Ovary (tissue), 9 donors: ENCODE measurements around the gene ASIC2. TPM values are rescaled to one million over a fixed set of nuclear protein-coding genes. Genes with fewer than 3 reads are reported as not detected.

ENCODE experiments used
- DNase-seq, 5 donors: peaks; one replicate each; pipeline ENCODE4 v3.0.0-alpha.2; 2019 to 2020
- H3K27ac ChIP-seq, 2 donors: fragments of 200-600 bp; one replicate each; pipeline versions ENCODE4 v1.5.1 to v1.8.0; 2019 to 2022
- H3K27me3 ChIP-seq: fragments of 200-600 bp; one replicate; pipeline ENCODE4 v1.8.0; 2022
- H3K36me3 ChIP-seq: fragments of 200-600 bp; sonication (generic); one replicate; pipeline ENCODE4 v1.5.1; 2019
- H3K4me1 ChIP-seq: one replicate; pipeline ENCODE4 v1.8.1; 2013; ENCODE audit warnings: mild to moderate bottlenecking, moderate library complexity; ENCODE audit not compliant: insufficient read depth
- H3K4me3 ChIP-seq: fragments of 200-600 bp; sonication (generic); one replicate; pipeline ENCODE4 v1.5.1; 2017
- H3K9me3 ChIP-seq, 2 donors: fragments of 200-600 bp in 1 of 2; sonication (generic) in 1 of 2; one replicate each; pipeline versions ENCODE4 v1.5.1 to v1.8.1; 2013 to 2019; ENCODE audit warnings: mild to moderate bottlenecking in 1 of 2, moderate library complexity in 1 of 2
- EP300 ChIP-seq: sonication (generic); formaldehyde crosslinking; IDR thresholded peaks from one replicate; pipeline ENCODE4 v1.6.1; 2017; ENCODE audit warnings: antibody characterized with exemption
- POLR2A ChIP-seq: fragments of 450-650 bp; IDR thresholded peaks from one replicate; pipeline ENCODE4 v1.6.1; 2017; ENCODE audit warnings: antibody characterized with exemption, mild to moderate bottlenecking, moderate library complexity
- WGBS, 3 donors: extraction: QIAGEN DNeasy Blood & Tissue Kit in 1 of 3; methylation state at CpG; one replicate each; pipeline versions ENCODE4 v1.1.5 to v1.1.7; 2013 to 2017; 5-methylcytosine and 5-hydroxymethylcytosine counted together
- intact Hi-C, 4 donors: fragments of 100-400 bp; cut with DNase I; formaldehyde crosslinking; loops; one replicate each; pipeline versions ENCODE4 v1.11.0 to v1.15.1; 2022 to 2023
- polyA plus RNA-seq, 2 donors: library from polyadenylated mRNA; stranded (reverse); fragments of 200-250 nt in 1 of 2; fragments of 350-450 nt in 1 of 2; fragmentation: Illumina TruSeq in 1 of 2; extraction: RNeasy Lipid Tissue Mini Kit (QIAGEN cat#74804) in 1 of 2; gene quantifications; one replicate each; pipeline ENCODE4 v1.2.3, GENCODE V29; 2013 to 2014
- total RNA-seq, 7 donors: library from RNA; depleted of rRNA in 2 of 7; stranded (reverse); fragments of >200 nt in 2 of 7; fragmentation: NEBNext Ultra II Directional in 3 of 7; extraction: Animal tissue kit (Norgen Biotek cat#: 25700) in 3 of 7; gene quantifications; one replicate each; pipeline versions ENCODE4 v1.1.0 to v1.2.4, GENCODE V29; 2016 to 2023
- TF ChIP-seq, protein P1 (sequence below), 3 donors: fragments of 450-650 bp in 2 of 3; fragments of 200-600 bp in 1 of 3; IDR thresholded peaks; one replicate each; pipeline versions ENCODE4 v1.5.1 to v1.8.0; 2016 to 2022; ENCODE audit warnings: antibody characterized with exemption in 3 of 3, mild to moderate bottlenecking in 1 of 3
- donor health status: DM: no; HTN: no; CAD: no; lungs with moderate emphysema.
- donor health status: DM: no; HTN: no; CAD: no.
- donor health status: Bipolar disorder and iron deficiency.
- donor health status: DM: yes; HTN: yes; CAD: no.
- donor health status: DM: no; HTN: no; CAD: no.
- donor health status: DM: yes; HTN: yes; CAD: no.

The ASIC2 gene
- total and polyA plus RNA-seq, 9 donors: 0.04 to 1.3 (median 0.24) TPM; not detected in 2

DNA sequence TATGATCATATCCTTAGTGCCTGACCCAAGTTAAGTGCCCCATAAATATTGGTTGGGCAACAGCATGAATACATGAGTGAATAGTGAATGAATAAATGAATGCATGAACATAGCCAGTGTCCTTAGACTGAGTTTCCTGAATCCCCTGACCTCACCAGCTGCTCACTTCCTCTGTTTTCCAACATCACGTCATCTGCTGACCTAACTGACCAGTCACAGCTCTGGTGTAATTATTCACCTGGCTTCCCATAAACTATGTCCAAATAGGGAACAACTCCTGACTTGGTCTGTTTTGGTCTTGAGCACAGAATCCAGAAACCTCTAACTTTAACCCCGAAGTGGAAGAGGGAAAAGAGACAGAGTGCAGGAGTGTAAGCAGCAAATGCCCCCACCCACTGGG, 83.4 kb downstream of the ASIC2 start:
- no peaks in the 10 kb centered on the region for H3K36me3 ChIP-seq
- DNase-seq: no peak
- intact Hi-C loops: no loop called here
- no peaks in the 10 kb centered on the region for H3K4me1 ChIP-seq
- H3K27me3 ChIP-seq: no peaks in the 10 kb centered on the region
- no peaks in the 10 kb centered on the region for H3K9me3 ChIP-seq
- H3K27ac ChIP-seq: no peak overlapping the region
- no peak for TF ChIP-seq EP300
- TF ChIP-seq, protein P1, sequence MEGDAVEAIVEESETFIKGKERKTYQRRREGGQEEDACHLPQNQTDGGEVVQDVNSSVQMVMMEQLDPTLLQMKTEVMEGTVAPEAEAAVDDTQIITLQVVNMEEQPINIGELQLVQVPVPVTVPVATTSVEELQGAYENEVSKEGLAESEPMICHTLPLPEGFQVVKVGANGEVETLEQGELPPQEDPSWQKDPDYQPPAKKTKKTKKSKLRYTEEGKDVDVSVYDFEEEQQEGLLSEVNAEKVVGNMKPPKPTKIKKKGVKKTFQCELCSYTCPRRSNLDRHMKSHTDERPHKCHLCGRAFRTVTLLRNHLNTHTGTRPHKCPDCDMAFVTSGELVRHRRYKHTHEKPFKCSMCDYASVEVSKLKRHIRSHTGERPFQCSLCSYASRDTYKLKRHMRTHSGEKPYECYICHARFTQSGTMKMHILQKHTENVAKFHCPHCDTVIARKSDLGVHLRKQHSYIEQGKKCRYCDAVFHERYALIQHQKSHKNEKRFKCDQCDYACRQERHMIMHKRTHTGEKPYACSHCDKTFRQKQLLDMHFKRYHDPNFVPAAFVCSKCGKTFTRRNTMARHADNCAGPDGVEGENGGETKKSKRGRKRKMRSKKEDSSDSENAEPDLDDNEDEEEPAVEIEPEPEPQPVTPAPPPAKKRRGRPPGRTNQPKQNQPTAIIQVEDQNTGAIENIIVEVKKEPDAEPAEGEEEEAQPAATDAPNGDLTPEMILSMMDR (IDR thresholded peaks at IDR 0.05): no peak
- 9 to 28% (median 19%) methylated on average over 2 of the region's 2 CpGs for WGBS, 3 donors
- H3K4me3 ChIP-seq: no peak overlapping the region

DNA sequence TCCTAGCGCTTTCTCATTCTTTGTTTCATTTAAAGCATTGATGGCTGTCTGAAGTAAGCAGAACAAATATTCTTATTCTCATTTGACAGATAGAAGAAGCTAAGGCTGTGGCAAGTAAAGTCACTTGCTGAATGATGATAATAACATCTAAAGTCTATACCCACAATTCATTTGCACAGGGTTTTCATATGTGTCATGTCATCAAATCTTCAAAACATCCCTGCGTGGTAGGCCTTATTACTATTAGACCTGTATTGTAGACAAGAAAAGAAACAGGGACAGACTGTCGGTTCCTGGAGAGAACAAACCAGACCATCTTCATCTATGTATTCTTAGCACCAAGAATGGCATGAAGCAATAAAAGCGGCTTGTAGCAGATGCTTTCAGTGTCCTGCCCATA, 85.9 kb downstream of the ASIC2 start:
- H3K4me3 ChIP-seq: no peak overlapping the region
- H3K27ac ChIP-seq: no peak overlapping the region
- H3K36me3 ChIP-seq: no peaks in the 10 kb centered on the region
- intact Hi-C loops: no loop called here
- H3K27me3 ChIP-seq: no peaks in the 10 kb centered on the region
- no peak for DNase-seq
- no peaks in the 10 kb centered on the region for H3K9me3 ChIP-seq
- H3K4me1 ChIP-seq: no peaks in the 10 kb centered on the region
- no peak for TF ChIP-seq EP300
- TF ChIP-seq, protein P1 (IDR thresholded peaks at IDR 0.05): no peak
- no peak for TF ChIP-seq POLR2A
- WGBS, 3 donors: 91 to 95% (median 91%) methylated on average over 4 of the region's 4 CpGs

DNA sequence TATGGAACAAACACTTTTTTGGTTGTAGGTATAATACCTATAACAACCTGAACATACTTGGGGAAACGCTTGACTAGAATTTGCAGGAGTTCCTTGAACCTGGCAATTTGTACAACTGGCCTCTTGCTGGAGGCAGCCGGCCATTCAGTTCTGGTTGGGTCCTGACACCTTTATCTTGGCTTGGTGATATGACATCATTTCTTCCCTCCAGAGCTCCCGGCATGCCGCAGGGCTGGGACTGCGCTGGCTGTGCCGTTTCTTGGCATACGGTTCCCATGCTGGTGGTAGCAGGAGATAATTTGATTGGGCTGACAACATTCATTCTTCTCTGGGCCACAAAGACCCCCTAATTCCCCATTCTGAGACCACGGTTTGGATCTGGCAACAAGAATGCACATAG, 87.5 kb downstream of the ASIC2 start:
- WGBS, 3 donors: 82 to 88% (median 85%) methylated on average over 8 of the region's 8 CpGs
- DNase-seq: no peak
- Histone ChIP-seq H3K36me3 (no peaks in the 10 kb centered on the region), H3K27ac (no peak overlapping the region), H3K4me3 (no peak overlapping the region), H3K4me1 (no peaks in the 10 kb centered on the region), H3K27me3 (no peaks in the 10 kb centered on the region), H3K9me3 (no peaks in the 10 kb centered on the region)
- TF ChIP-seq POLR2A (no peak), EP300 (no peak)
- TF ChIP-seq, protein P1 (IDR thresholded peaks at IDR 0.05): no peak
- intact Hi-C loops: no loop called here

DNA sequence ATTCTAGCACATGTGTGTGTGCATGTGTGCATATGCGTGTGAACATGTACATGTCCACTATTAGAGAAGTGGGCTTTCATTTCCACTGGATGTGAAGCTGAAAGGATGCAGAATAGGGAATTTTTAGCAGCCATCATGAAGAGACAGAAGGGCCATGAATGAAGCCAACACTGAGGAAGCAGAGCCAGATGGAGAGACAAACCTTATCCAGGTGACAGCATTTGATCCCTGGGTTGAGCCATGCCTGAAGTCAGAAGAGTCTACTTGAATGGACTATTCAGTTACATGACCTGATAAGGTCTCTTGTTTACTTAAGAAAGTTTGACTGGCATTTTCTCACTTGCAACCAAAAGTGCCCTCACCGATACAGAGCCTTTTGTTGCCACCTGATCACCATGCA, 88.4 kb downstream of the ASIC2 start:
- no peak overlapping the region for H3K4me3 ChIP-seq
- 86 to 93% (median 90%) methylated on average over 2 of the region's 2 CpGs for WGBS, 3 donors
- no peak for TF ChIP-seq POLR2A
- no peak for TF ChIP-seq EP300
- TF ChIP-seq, protein P1 (IDR thresholded peaks at IDR 0.05): no peak
- H3K36me3 ChIP-seq: no peaks in the 10 kb centered on the region
- H3K27me3 ChIP-seq: no peaks in the 10 kb centered on the region
- DNase-seq: no peak
- intact Hi-C loops: no loop called here
- H3K27ac ChIP-seq: no peak overlapping the region
- no peaks in the 10 kb centered on the region for H3K4me1 ChIP-seq
- no peaks in the 10 kb centered on the region for H3K9me3 ChIP-seq

DNA sequence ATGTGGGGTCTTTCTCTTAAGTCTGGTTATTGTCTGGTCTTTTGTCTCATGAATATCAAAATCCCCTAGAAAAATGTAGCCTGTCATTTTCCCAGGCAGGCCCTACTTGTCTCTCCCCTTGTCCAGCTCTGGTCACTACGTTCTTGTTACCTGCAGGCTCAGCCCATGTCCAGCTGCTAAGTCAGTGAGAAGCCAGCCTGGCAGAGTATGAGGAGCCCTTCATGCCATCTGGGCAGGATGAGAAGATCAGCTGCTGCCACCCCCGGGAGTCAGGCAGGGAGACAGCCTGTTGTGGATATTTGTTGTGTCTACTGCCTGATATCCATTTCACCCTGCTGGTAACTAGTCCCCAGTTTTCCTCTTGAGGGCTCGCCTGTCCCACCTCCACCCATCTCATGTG, 88.9 kb downstream of the ASIC2 start:
- Histone ChIP-seq H3K4me1 (no peaks in the 10 kb centered on the region), H3K27me3 (no peaks in the 10 kb centered on the region), H3K27ac (no peak overlapping the region), H3K36me3 (no peaks in the 10 kb centered on the region), H3K4me3 (no peak overlapping the region), H3K9me3 (no peaks in the 10 kb centered on the region)
- 72 to 75% (median 74%) methylated on average over 3 of the region's 3 CpGs for WGBS, 3 donors
- TF ChIP-seq EP300 (no peak), POLR2A (no peak)
- TF ChIP-seq, protein P1 (IDR thresholded peaks at IDR 0.05): no peak
- intact Hi-C loops: no loop called here
- no peak for DNase-seq
